GM23248 (cell line): Measurements from ENCODE around the gene ALG11. TPM values are rescaled to one million over a fixed set of nuclear protein-coding genes. Genes with fewer than 3 reads are reported as not detected.
A peak's percentile ranks its signal among the peaks of the same experiment; 100 is the strongest.
"Not testable (repeated sequence)": the region's sequence is repeated elsewhere in the genome, so short reads cannot be mapped to it uniquely, and the experiment has no call there.

Source experiments
- DNase-seq: peaks from one replicate; pipeline ENCODE4 v3.0.0-alpha.2; 2015
- H2AFZ ChIP-seq: fragments of 200-600 bp; sonication (generic); 2 replicates; pipeline ENCODE4 v1.6.1; 2016; ENCODE audit warnings: antibody characterized with exemption
- H3F3A ChIP-seq: fragments of 200-600 bp; sonication (generic); 2 replicates; pipeline ENCODE4 v1.6.1; 2016; ENCODE audit warnings: mild to moderate bottlenecking, antibody characterized with exemption, mixed run types; ENCODE audit not compliant: insufficient read depth
- H3K27ac ChIP-seq: fragments of 200-600 bp; sonication (generic); 2 replicates; pipeline ENCODE4 v1.5.1; 2016; ENCODE audit warnings: mild to moderate bottlenecking
- H3K27me3 ChIP-seq: fragments of 200-600 bp; sonication (generic); replicated peaks from 2 replicates; pipeline ENCODE4 v1.6.1; 2016; ENCODE audit warnings: mild to moderate bottlenecking; ENCODE audit not compliant: insufficient read depth
- H3K36me3 ChIP-seq: fragments of 200-600 bp; sonication (generic); 2 replicates; pipeline ENCODE4 v1.6.1; 2016; ENCODE audit warnings: low read depth, mild to moderate bottlenecking
- H3K4me1 ChIP-seq: fragments of 200-600 bp; sonication (generic); 2 replicates; pipeline ENCODE4 v1.6.1; 2016; ENCODE audit warnings: mild to moderate bottlenecking; ENCODE audit not compliant: insufficient read depth
- H3K4me2 ChIP-seq: fragments of 200-600 bp; sonication (generic); one replicate; pipeline ENCODE4 v1.6.1; 2016; ENCODE audit warnings: mild to moderate bottlenecking; ENCODE audit not compliant: unreplicated experiment
- H3K4me3 ChIP-seq: fragments of 200-600 bp; sonication (generic); 2 replicates; pipeline ENCODE4 v1.5.1; 2016; ENCODE audit warnings: mild to moderate bottlenecking
- H3K79me2 ChIP-seq: fragments of 200-600 bp; sonication (generic); 2 replicates; pipeline ENCODE4 v1.6.1; 2016; ENCODE audit warnings: mild to moderate bottlenecking; ENCODE audit not compliant: insufficient read depth
- H3K9ac ChIP-seq: fragments of 200-600 bp; sonication (generic); 2 replicates; pipeline ENCODE4 v1.6.1; 2016; ENCODE audit warnings: mild to moderate bottlenecking
- H3K9me2 ChIP-seq: fragments of 200-600 bp; sonication (generic); 2 replicates; pipeline ENCODE4 v1.6.1; 2016; ENCODE audit warnings: mixed run types, mild to moderate bottlenecking, moderate library complexity; ENCODE audit not compliant: insufficient read depth
- H3K9me3 ChIP-seq: fragments of 200-600 bp; sonication (generic); one replicate; pipeline ENCODE4 v1.6.1; 2017; ENCODE audit warnings: low read depth
- H4K20me1 ChIP-seq: fragments of 200-600 bp; sonication (generic); 2 replicates; pipeline ENCODE4 v1.6.0; 2016; ENCODE audit not compliant: insufficient read depth
- EZH2 ChIP-seq: fragments of 200-600 bp; sonication (generic); IDR thresholded peaks from 2 replicates; pipeline ENCODE4 v1.6.1; 2018; ENCODE audit warnings: antibody characterized with exemption, mild to moderate bottlenecking; ENCODE audit not compliant: insufficient read depth, poor library complexity, severe bottlenecking
- EZH2phosphoT487 ChIP-seq: fragments of 200-600 bp; sonication (generic); IDR thresholded peaks from 2 replicates; pipeline ENCODE4 v1.6.1; 2018; ENCODE audit warnings: antibody characterized with exemption, moderate library complexity, mild to moderate bottlenecking, low read depth; ENCODE audit not compliant: insufficient read depth
- WGBS, 2 experiments: methylation state at CpG; one replicate each; pipeline ENCODE4 v1.1.6; 2015 to 2017; ENCODE audit warnings: low lambda C conversion rate in 2 of 2, low coverage in 1 of 2; ENCODE audit errors: missing lambda C conversion rate in 2 of 2; 5-methylcytosine and 5-hydroxymethylcytosine counted together
- in situ Hi-C: fragments of 300-500 bp; cut with MboI; formaldehyde crosslinking; loops from 2 replicates; pipeline ENCODE4 v1.15.0; 2020
- polyA plus RNA-seq: library from polyadenylated mRNA; unstranded; fragments of >200 nt; fragmentation: Nextera tagmentation; extraction: Ambion mirVana; gene quantifications from 2 replicates; pipeline ENCODE4 v1.2.1, GENCODE V29; 2016
- total RNA-seq: library from RNA; depleted of rRNA; stranded (reverse); fragments of >200 nt; shearing (Covaris generic); gene quantifications from 2 replicates; pipeline ENCODE4 v1.2.3, GENCODE V29; 2014

ALG11 gene
- total and polyA plus RNA-seq, 2 experiments from 2014 or later: 31.6 to 33.3 TPM

DNA sequence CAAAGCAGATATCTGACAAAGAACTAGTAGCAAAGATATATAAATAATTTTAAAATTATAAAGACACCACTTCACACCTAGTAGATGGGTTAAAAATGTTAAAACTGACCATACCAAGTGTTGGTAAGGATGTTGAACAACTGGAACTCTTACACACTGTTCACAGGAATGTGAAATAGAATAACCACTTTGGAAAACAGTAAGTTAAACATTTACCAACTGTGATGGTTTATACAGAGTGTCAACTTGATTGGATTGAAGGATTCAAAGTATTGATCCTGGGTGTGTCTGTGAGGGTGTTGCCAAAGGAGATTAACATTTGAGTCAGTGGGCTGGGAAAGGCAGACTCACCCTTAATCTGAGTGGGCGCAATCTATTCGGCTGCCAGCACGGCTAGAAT lies 31.5 kb downstream of the ALG11 start:
- no peak for DNase-seq
- H3K9me2 ChIP-seq: no peaks in the 10 kb centered on the region
- no peaks in the 10 kb centered on the region for H3K36me3 ChIP-seq
- 75 to 78% methylated on average over 3 of the region's 3 CpGs for WGBS, 2 experiments
- in situ Hi-C loops: no loop called here
- H4K20me1 ChIP-seq: no peaks in the 10 kb centered on the region
- H3F3A ChIP-seq: no peaks in the 10 kb centered on the region
- no peaks in the 10 kb centered on the region for H3K79me2 ChIP-seq
- H3K4me3 ChIP-seq: no peak overlapping the region
- no peak overlapping the region for H3K9ac ChIP-seq
- H3K4me2 ChIP-seq: no peak overlapping the region
- no peaks in the 10 kb centered on the region for H3K9me3 ChIP-seq
- H2AFZ ChIP-seq: no peak overlapping the region
- H3K4me1 ChIP-seq: no peaks in the 10 kb centered on the region
- TF ChIP-seq EZH2phosphoT487: no peak
- TF ChIP-seq EZH2: no peak
- H3K27ac ChIP-seq: no peak overlapping the region
- H3K27me3 ChIP-seq: no peaks in the 10 kb centered on the region

DNA sequence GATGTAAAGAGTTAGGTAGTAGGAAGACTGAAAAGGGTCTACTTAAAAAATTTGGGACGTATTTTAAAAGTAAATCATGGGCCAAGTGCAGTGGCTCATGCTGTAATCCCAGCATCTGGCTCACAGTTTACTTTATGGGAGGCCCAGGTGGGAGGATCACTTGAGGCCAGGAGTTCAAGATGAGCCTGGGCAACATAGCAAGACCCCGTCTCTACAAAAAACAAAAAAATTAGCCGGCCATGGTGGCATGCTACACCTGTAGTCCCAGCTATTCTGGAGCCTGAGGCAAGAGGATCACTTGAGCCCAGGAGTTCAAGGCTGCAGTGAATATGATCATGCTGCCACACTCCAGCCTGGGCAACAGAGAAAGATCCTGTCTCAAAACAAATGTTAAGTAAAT lies 35.3 kb downstream of the ALG11 start:
- no peaks in the 10 kb centered on the region for H3F3A ChIP-seq
- H3K4me3 ChIP-seq: no peak overlapping the region
- no peak for TF ChIP-seq EZH2
- TF ChIP-seq EZH2phosphoT487: no peak
- H3K79me2 ChIP-seq: no peaks in the 10 kb centered on the region
- in situ Hi-C loops: no loop called here
- H2AFZ ChIP-seq: no peak overlapping the region
- H3K36me3 ChIP-seq: no peaks in the 10 kb centered on the region
- H3K4me1 ChIP-seq: no peaks in the 10 kb centered on the region
- H3K9ac ChIP-seq: no peak overlapping the region
- no peaks in the 10 kb centered on the region for H3K9me2 ChIP-seq
- no peak overlapping the region for H3K4me2 ChIP-seq
- WGBS, 2 experiments: 83 to 85% methylated on average over 3 of the region's 3 CpGs
- H3K9me3 ChIP-seq: no peaks in the 10 kb centered on the region
- H3K27me3 ChIP-seq: peaks cover 3% of the 10 kb centered on the region; the same call in 1 of the 2 replicates
- no peak overlapping the region for H3K27ac ChIP-seq
- H4K20me1 ChIP-seq: no peaks in the 10 kb centered on the region
- no peak for DNase-seq

DNA sequence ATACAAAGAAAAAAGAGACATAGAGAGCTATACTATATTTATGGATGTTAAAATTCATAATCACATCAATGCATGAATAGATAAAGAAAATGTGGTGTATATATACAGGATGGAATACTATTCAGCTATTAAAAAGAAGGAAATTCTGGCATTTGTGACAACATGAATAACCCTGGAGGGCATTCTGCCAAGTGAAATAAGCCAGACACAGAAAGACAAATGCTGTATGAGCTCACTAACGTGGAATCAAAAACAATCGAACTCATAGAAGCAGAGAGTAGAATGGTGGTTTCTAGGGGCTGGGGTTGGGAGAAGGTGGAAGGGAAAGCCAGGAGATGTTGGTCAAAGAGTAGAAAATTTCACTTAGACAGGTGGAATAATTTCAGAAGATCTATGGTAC lies 36.3 kb downstream of the ALG11 start:
- H3K4me1 ChIP-seq: no peaks in the 10 kb centered on the region
- in situ Hi-C loops: no loop called here
- no peak overlapping the region for H3K27ac ChIP-seq
- no peak for TF ChIP-seq EZH2
- TF ChIP-seq EZH2phosphoT487: no peak
- no peaks in the 10 kb centered on the region for H4K20me1 ChIP-seq
- no peak overlapping the region for H2AFZ ChIP-seq
- H3K9me3 ChIP-seq: no peaks in the 10 kb centered on the region
- H3K4me2 ChIP-seq: no peak overlapping the region
- DNase-seq: peak; percentile 14
- H3K9me2 ChIP-seq: no peaks in the 10 kb centered on the region
- H3K27me3 ChIP-seq: peaks cover 6% of the 10 kb centered on the region; the same call in 1 of the 2 replicates
- H3K9ac ChIP-seq: no peak overlapping the region
- no peaks in the 10 kb centered on the region for H3K79me2 ChIP-seq
- 53% methylated on average over 2 of the region's 2 CpGs for WGBS, 2 experiments
- no peaks in the 10 kb centered on the region for H3K36me3 ChIP-seq
- H3K4me3 ChIP-seq: no peak overlapping the region
- H3F3A ChIP-seq: no peaks in the 10 kb centered on the region

DNA sequence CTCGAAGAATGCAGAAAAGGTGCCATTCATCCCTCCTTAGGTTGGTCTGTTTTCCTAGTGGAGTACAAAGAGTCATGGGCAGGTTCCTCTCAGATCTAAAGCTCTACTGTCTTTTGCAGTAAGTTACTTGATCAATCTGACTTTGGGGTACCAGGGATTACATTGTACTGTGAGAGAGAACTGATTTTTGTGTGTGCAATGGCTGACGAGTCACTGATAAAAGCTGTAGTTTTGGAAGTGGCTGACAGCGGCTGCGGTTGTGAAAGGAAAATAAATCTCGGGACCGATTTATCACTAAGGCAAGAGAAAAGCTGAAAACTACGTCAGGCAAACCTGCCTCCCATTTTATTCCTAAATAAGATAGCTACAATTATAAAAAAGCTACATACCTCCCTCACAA lies 39.2 kb downstream of the ALG11 start:
- no peak for DNase-seq
- H3K4me2 ChIP-seq: no peak overlapping the region
- H3K27ac ChIP-seq: no peak overlapping the region
- in situ Hi-C loops: no loop called here
- no peaks in the 10 kb centered on the region for H3K79me2 ChIP-seq
- peaks cover 6% of the 10 kb centered on the region; the same call in 1 of the 2 replicates for H3K27me3 ChIP-seq
- H3K9ac ChIP-seq: no peak overlapping the region
- no peaks in the 10 kb centered on the region for H3K36me3 ChIP-seq
- no peaks in the 10 kb centered on the region for H3K9me3 ChIP-seq
- TF ChIP-seq EZH2: no peak
- no peak for TF ChIP-seq EZH2phosphoT487
- H4K20me1 ChIP-seq: no peaks in the 10 kb centered on the region
- H2AFZ ChIP-seq: no peak overlapping the region
- H3F3A ChIP-seq: no peaks in the 10 kb centered on the region
- H3K4me1 ChIP-seq: no peaks in the 10 kb centered on the region
- H3K4me3 ChIP-seq: no peak overlapping the region
- 32 to 38% methylated on average over 7 of the region's 7 CpGs for WGBS, 2 experiments
- no peaks in the 10 kb centered on the region for H3K9me2 ChIP-seq

DNA sequence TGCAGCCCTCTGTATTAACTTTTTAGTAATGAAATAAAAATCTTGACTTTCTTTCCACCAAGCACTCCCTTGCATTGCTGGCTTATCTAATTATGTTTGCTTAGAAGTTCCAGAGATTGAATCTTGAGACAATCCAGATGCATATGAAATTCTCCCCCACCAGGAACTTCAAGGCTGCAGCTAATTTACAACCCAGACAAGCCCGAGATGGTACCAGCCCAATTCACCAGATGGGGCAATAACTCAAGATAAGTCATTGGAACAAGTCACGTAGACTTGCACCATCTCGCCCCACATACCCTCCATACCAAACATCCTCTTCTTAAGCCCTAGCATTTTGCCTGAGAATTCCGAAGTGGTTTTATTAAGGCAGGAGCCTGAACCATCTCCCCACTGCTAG lies 41.3 kb downstream of the ALG11 start:
- Histone ChIP-seq H3K9me2 (no peaks in the 10 kb centered on the region), H3K4me2 (no peak overlapping the region), H3K79me2 (no peaks in the 10 kb centered on the region), H3F3A (no peaks in the 10 kb centered on the region), H3K27me3 (peaks cover 6% of the 10 kb centered on the region; the same call in 1 of the 2 replicates), H3K36me3 (no peaks in the 10 kb centered on the region), H3K4me1 (no peaks in the 10 kb centered on the region), H4K20me1 (no peaks in the 10 kb centered on the region), H2AFZ (no peak overlapping the region), H3K9me3 (no peaks in the 10 kb centered on the region), H3K4me3 (no peak overlapping the region), H3K9ac (no peak overlapping the region), H3K27ac (no peak overlapping the region)
- TF ChIP-seq EZH2phosphoT487 (no peak), EZH2 (no peak)
- DNase-seq: no peak
- WGBS, 2 experiments: 5 to 7% methylated on average over 4 of the region's 4 CpGs
- in situ Hi-C loops: no loop called here

DNA sequence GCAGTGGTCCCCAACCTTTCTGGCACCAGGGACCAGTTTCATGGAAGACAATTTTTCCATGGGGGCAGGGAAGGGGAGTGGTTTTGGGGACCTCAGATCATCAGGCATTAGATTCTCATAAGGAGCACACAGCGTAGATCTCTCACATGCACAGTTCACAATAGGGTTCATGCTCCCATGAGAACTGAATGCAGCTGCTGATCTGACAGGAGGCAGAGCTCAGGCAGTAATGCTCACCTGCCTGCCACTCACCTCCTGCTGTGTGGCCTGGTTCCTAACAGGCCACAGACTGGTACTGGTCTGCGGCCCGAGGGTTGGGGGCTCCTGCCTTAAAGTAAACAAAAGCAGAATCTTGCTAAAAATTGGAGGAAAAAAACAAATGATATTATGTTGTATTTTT lies 48.9 kb downstream of the ALG11 start:
- H3K4me3 ChIP-seq, H3K36me3 ChIP-seq, H3K27ac ChIP-seq, H3K27me3 ChIP-seq, H3K9me2 ChIP-seq, H3F3A ChIP-seq, H4K20me1 ChIP-seq, H3K79me2 ChIP-seq, H3K9me3 ChIP-seq, H3K4me1 ChIP-seq, DNase-seq, H3K9ac ChIP-seq, H2AFZ ChIP-seq, in situ Hi-C loops, H3K4me2 ChIP-seq: not testable (repeated sequence)
- WGBS, 2 experiments: 59 to 60% methylated on average over 3 of the region's 3 CpGs
